ENCODE data around the gene MAST1.

The MAST1 gene

GRCh38 chr19:12865746-12866415 lies 27.6 kb downstream of the MAST1 start:
- no peak for TF ChIP-seq CTCF (IDR thresholded peaks at IDR 0.05; ENCODE audit: low read depth, low read length)
- no peak for DNase-seq (ENCODE audit: extremely low read depth, low read depth)

GRCh38 chr19:12866416-12867119 lies 28.3 kb downstream of the MAST1 start:
- no peak for DNase-seq (ENCODE audit: extremely low read depth, low read depth)
- TF ChIP-seq CTCF (IDR thresholded peaks at IDR 0.05; ENCODE audit: low read depth, low read length) = no peak

GRCh38 chr19:12867120-12868099 lies 29.1 kb downstream of the MAST1 start:
- TF ChIP-seq CTCF (IDR thresholded peaks at IDR 0.05; ENCODE audit: low read depth, low read length) = no peak
- DNase-seq (ENCODE audit: extremely low read depth, low read depth) = no peak

- no peak for TF ChIP-seq CTCF (IDR thresholded peaks at IDR 0.05; ENCODE audit: low read depth, low read length)
- DNase-seq (ENCODE audit: extremely low read depth, low read depth) = no peak
Observed at GRCh38 chr19:12868540-12869112, 30.3 kb downstream of the MAST1 start.

GRCh38 chr19:12871681-12872080 lies 33.4 kb downstream of the MAST1 start:
- no peak for DNase-seq (ENCODE audit: extremely low read depth, low read depth)
- no peak for TF ChIP-seq CTCF (IDR thresholded peaks at IDR 0.05; ENCODE audit: low read depth, low read length)

- no peak for TF ChIP-seq CTCF (IDR thresholded peaks at IDR 0.05; ENCODE audit: low read depth, low read length)
- no peak for DNase-seq (ENCODE audit: extremely low read depth, low read depth)
Observed at GRCh38 chr19:12872255-12872654, 33.9 kb downstream of the MAST1 start.

All from AG09319 (cell line).